ENCODE data around the gene ZNF350. TPM values are rescaled to one million over a fixed set of nuclear protein-coding genes. Genes with fewer than 3 reads are reported as not detected.
A peak's percentile ranks its signal among the peaks of the same experiment; 100 is the strongest.
"Not testable (repeated sequence)": the region's sequence is repeated elsewhere in the genome, so short reads cannot be mapped to it uniquely, and the experiment has no call there.

ZNF350 gene
- 4.0 and 9.3 TPM in 2 replicates for total RNA-seq (2014; rRNA removed; shearing (Covaris generic))

- DNase-seq (ENCODE audit: low read depth), result peak; percentile 94
Measured at GRCh38 chr19:51986309-51987291, at the start of gene ZNF350. Gene ZNF350 (minus strand): TSS chr19:51986840. CDS start chr19:51974360, 12,480 bp downstream.

- DNase-seq (ENCODE audit: low read depth), result peak; percentile 16
Measured at GRCh38 chr19:52034051-52034728, 47.5 kb upstream of the ZNF350 start.

DNA sequence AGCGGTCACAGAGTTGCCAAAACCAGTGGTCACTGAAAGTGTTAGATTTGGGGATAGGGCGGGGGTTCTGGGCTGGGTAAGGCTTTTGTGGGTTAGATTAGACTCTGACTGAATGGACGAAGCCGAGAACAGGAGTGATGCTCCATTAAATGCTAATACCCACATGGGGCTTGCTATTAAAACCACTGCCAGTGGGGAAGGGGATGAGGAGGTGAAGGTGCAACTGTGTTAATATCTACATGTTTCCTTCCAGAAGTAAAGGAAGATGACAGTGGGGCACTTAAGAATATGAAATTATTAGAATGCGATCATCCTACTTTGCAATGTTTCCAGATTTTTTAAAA, 42.1 kb upstream of the ZNF350 start:
- DNase-seq (ENCODE audit: low read depth), result no peak

DNA sequence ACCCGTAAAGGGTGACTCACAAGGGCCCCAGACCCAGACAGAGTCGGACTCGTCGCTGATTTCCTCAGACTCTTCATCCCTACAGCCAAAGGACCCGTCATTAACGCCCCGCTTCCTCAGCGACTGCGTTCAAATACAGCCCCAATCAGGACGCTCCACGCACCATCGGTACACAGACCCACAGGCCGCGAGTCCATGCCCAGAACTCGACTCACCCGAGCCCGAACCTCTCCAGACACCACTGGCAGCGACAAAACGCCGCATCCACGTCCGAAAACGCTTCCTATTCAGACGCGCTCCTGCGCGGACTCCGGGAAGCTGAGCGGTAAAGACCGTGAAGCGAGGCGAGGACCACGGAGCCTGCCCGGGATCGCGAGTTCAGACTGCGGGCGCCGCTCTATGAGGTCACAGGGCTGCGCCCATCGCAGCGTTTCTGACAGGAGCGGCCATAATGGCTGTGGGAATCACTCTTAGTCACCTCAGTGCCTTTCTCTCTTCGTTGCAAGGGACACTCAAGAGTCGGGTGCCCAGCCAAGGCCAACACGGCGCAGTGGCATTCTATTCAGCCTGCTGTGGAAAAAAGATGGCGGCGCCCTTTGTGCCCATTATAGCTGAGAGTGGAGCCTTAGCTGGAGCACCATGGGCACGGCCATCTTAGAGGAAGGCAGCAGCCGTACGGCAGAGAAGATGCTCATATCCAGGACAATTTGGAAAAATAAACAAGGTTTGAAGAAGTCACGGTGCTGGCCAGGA, 41.6 kb upstream of the ZNF350 start, which contains the start of gene ZNF614:
Gene ZNF614 (minus strand): TSS at position 353 of the 753 bp plus-strand sequence. CDS start 2,634 bp downstream, outside the sequence.
- DNase-seq (ENCODE audit: low read depth), result peak; percentile 90

DNA sequence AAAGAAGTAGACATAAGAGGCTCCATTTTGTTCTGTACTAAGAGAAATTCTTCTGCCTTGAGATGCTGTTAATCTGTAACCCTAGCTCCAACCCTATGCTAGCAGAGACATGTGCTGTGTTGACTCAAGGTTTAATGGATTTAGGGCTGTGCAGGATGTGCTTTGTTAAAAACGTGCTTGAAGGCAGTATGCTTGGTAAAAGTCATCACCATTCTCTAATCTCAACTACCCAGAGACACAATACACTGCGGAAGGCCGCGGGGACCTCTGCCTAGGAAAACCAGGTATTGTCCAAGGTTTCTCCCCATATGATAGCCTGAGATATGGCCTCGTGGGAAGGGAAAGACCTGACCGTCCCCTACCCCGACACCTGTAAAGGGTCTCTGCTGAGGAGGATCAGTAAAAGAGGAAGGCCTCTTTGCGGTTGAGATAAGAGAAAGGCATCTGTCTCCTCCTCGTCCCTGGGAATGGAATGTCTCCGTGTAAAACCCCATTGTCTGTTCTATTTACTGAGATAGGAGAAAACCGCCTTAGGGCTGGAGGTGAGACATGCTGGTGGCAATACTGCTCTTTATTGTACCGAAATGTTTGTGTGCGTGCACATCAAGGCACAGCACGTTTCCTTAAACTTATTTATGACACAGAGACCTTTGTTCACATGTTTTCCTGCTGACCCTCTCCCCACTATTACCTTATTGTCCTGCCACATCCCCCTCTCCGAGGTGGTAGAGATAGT, 39.8 kb upstream of the ZNF350 start:
- DNase-seq (ENCODE audit: low read depth), result not testable (repeated sequence)

DNA sequence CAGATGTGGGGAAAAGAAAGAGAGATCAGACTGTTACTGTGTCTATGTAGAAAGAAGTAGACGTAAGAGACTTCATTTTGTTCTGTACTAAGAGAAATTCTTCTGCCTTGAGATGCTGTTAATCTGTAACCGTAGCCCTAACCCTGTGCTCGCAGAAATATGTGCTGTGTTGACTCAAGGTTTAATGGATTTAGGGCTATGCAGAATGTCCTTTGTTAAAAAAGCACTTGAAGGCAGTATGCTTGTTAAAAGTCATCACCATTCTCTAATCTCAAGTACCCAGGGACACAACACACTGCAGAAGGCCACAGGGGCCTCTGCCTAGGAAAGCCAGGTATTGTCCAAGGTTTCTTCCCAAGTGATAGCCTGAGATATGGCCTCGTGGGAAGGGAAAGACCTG, 37.8 kb upstream of the ZNF350 start:
- DNase-seq (ENCODE audit: low read depth), result not testable (repeated sequence)

GRCh38 chr19:52022193-52022592, 35.6 kb upstream of the ZNF350 start:
- DNase-seq (ENCODE audit: low read depth), result no peak

DNA sequence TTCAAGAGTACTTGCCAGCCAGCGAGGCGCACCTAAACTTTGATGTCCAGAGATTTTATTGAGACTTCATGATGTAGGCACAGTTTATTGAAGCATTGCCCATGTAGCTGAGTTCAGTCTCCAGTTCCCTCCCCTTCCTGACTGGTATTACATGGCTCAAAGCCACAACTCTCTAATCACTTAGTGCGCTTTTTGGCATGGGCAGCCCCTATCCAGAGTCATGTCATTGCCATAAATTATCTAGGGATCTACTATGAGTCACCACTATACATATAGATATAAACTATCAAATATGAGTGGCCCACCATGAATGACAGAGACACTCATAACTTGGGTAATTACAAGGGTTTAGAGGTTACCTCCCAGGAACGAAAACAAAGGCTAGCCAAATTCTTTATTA, 33.9 kb upstream of the ZNF350 start:
- DNase-seq (ENCODE audit: low read depth), result no peak

GRCh38 chr19:52010674-52011073, 24.0 kb upstream of the ZNF350 start:
- no peak for DNase-seq (ENCODE audit: low read depth)

- peak; percentile 82 for DNase-seq (ENCODE audit: low read depth)
Measured at GRCh38 chr19:52007806-52008557, 21.3 kb upstream of the ZNF350 start, which contains the start of gene ZNF615. Gene ZNF615 (minus strand): TSS chr19:52008211. CDS start chr19:52003711, 4,500 bp downstream.

GRCh38 chr19:52007451-52007805, 20.8 kb upstream of the ZNF350 start:
- no peak for DNase-seq (ENCODE audit: low read depth)

GRCh38 chr19:51994048-51994644, 7.5 kb upstream of the ZNF350 start:
- no peak for DNase-seq (ENCODE audit: low read depth)

DNA sequence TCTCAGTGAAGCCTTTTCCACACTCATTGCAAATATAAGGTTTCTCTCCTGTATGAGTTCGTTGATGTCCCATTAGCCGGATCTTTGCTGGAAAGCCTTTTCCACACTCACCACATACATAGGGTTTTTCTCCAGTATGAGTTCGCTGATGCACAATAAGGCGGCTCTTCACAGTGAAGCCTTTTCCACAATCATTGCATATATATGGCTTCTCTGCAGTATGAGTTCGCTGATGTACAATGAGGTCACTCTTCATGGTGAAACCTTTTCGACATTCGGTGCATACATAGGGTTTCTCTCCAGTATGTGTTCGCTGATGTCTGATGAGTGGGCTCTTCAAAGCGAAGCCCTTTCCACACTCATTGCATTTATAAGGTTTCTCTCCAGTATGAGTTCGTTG, 6.8 kb upstream of the ZNF350 start:
- no peak for DNase-seq (ENCODE audit: low read depth)

DNA sequence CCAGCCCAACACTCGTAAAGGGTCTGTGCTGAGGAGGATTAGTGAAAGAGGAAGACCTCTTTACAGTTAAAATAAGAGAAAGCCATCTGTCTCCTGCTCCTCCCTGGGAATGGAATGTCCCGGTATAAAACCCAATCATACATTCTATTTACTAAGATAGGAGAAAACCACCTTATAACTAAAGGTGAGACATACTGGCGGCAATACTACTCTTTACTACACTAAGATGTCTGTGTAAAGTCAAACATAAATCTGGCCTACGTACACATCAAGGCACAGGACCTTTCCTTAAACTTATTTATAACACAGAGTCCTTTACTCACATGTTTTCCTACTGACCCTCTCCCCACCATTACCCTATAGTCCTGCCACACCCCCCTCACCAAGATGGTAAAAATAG, 3.3 kb downstream of the ZNF350 start:
- no peak for DNase-seq (ENCODE audit: low read depth)

DNA sequence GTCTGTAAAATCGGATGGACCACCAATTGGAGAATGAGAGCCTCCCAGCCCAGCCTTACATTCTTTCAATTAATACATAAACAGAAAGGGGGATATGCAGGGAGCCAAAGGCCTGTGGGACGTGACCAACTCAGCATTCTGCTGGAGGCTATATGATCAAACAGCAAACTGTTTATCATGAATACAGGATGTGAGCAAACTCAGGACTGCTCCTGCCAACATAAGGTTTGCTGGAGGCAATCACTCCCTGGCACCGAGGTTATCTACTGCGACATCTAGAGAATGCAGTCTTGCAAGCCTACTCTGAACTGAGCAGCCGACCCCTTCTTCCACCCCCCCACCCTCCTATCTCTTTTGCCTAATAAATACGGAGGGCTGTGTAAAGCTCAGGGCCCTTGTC, 5.7 kb downstream of the ZNF350 start:
- DNase-seq (ENCODE audit: low read depth), result not testable (repeated sequence)

- DNase-seq (ENCODE audit: low read depth), result no peak
Measured at GRCh38 chr19:51980116-51980736, 6.4 kb downstream of the ZNF350 start.

GRCh38 chr19:51978882-51979281, 7.8 kb downstream of the ZNF350 start:
- peak; percentile 29 for DNase-seq (ENCODE audit: low read depth)

- no peak for DNase-seq (ENCODE audit: low read depth)
Measured at GRCh38 chr19:51977346-51977745, 9.3 kb downstream of the ZNF350 start.

DNA sequence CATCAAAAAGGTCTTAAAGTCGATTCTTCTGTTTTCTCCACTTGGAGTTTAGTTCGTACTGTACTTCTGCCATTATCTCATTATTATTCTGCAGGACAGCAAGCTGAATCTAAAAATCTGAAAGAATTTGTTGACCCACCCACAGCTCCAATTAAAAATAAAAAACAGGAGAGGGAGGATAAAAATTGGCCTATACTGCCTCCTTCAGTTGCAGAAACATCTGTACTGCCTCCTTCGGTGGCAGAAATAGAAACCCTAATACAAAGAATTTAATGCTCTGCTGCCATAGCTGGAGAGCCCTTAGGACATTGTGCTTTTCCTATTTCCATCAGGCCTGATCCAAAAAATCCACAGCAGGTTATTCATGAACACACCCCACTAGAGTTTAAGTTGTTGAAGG, 9.8 kb downstream of the ZNF350 start:
- no peak for DNase-seq (ENCODE audit: low read depth)

DNA sequence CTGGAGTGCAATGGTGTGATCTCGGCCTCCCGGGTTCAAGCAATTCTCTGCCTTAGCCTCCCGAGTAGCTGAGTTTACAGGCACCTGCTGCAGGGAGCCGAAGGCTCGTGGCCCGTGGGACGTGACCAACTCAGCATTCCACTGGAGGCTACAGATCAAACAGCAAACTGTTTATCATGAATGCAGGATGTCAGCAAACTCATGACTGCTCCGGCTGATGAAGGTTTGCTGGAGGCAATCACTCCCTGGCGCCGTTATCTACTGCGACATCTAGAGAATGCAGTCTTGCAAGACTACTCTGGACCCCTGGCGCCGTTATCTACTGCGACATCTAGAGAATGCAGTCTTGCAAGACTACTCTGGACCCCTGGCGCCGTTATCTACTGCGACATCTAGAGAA, 10.9 kb downstream of the ZNF350 start:
- DNase-seq (ENCODE audit: low read depth), result not testable (repeated sequence)
